Activated CD8-positive, alpha-beta memory T cell treated with anti-CD3 and anti-CD28 coated beads for 1 hour (primary cell): ENCODE data around the gene VGF.
"Not testable (repeated sequence)": the region's sequence is repeated elsewhere in the genome, so short reads cannot be mapped to it uniquely, and the experiment has no call there.

Source experiments
- DNase-seq, 2 donors: peaks; one replicate each; pipeline ENCODE4 v3.0.0-alpha.2; 2020; ENCODE audit warnings: low read depth in 1 of 2; ENCODE audit errors: extremely low read depth in 1 of 2

The VGF gene

DNA sequence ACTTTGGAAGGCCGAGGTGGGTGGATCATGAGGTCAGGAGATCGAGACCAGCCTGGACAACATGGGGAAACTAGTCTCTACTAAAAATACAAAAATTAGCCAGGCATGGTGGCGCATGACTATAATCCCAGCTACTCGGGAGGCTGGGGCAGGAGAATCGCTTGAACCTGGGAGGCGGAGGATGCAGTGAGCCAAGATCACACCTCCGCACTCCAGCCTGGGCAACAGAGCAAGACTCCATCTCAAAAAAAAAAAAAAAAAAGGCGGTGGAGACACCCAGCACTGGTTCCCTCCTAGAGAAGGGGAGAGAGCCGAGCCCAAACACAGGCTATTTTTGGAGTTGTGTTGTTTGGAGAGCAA is 43.8 kb downstream of the VGF start:
- DNase-seq = not testable (repeated sequence)

DNA sequence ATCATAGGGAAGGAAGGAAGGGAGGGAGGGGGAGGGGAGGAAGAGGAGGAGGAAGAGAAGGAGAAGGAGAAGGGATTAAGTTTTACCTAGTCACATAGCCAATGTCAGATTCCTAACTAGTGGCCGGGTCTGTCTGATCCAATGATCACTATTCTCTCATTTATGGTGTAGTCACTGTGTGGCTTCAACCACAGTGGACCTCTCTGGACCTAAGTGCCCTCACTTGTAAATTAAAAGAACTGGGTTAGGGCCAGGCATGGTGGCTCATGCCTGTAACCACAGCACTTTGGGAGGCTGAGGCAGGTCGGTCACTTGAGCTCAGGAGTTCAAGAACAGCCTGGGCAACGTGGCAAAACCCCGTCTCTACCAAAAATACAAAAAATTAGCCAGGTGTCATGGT is 45.1 kb downstream of the VGF start:
- DNase-seq = no peak

DNA sequence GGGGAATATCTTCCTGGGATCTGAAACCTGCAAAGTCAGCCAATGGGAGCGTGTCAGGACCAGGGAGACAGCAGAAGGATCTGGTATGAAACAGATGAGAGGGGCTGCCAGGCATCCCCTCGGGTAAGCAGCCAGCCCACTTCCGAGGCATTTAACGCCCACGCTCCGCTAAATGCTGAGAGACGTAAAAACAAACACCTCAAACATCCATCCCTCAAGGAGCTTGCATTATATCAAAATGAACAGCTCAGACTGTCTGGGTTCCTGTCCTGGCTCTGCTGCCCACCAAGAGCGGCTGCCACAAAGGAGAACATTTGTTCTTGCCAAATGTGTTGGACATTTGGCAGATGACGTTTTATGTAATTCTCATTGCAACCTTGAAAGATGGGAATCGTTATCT is 45.5 kb downstream of the VGF start:
- no peak for DNase-seq

DNA sequence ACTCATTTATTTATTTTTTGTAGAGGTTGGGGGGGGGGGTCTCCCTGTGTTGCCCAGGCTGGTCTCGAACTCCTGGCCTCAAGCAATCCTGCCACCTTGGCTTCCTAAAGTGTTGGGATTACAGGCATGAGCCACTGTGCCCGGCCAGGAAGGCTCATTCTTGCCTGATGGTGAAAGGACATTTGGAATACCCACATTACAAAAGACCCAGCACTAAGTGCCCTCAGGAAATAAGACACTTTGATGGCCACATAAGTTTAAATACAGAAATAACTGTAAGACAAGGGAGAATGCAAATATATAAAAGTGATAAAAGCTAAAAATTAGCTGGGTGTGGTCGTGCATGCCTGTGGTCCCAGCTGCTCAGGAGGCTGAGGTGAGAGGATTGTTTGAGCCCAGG is 46.5 kb downstream of the VGF start:
- DNase-seq = no peak

DNA sequence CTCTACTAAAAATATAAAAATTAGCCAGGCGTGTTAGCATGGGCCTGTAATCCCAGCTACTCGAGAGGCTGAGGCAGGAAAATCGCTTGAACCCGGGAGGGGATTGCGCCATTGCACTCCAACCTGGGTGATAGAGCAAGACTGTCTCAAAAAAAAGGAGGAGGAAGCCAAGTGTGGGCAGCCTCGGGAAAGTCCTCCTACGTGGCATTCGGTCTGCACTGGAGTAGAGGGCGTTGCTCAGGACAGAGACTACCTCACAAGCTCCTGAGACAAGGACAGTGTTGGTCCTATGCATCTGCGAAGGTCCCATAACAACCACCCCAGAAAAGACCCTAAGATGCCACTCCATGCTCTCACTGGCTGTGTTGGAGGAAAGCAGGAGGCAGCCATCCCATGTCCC is 48.5 kb downstream of the VGF start:
- DNase-seq = no peak

- no peak for DNase-seq
Measured at GRCh38 chr7:101115215-101115614, 50.2 kb downstream of the VGF start.

- DNase-seq = no peak
Measured at GRCh38 chr7:101114492-101114891, 50.9 kb downstream of the VGF start.

DNA sequence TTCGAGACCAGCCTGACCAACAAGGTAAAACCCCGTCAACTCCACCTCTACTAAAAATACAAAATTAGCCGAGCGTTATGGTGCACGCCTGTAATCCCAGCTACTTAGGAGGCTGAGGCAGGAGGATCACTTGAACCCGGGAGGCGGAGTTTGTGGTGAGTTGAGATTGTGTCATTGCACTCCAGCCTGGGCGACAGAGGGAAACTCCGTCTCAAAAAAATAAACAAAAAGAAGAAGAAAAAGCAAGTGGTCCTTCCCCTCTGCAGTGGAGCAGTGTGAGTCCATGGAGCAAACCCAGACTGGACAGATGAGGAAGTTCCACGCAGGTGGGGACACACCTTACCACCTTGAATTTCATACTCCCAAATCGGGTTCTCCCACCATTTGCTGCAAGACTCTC is 51.5 kb downstream of the VGF start:
- DNase-seq = no peak

- not testable (repeated sequence) for DNase-seq
Measured at GRCh38 chr7:101113140-101113539, 52.2 kb downstream of the VGF start.
